ENCODE measurements around the gene WDR81.

DNA sequence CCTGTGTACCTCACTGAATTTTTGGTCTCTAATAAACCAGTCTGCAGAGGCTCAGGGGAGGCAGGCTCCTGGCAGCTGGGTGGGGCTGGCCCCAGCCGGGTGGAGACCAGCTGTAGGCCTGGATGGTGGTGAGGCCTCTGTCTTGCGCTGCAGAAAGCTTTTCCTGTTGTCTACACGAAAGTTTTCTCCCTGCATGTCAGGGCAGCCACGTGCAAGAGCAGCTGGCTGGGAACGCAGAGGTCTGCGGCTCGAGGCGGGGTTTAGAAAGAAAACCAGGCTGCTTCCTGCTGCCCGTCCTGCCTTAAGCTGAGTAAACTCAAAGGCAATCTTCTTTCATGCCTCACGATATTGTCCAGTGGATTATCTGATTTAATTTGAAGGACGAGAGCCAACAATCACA, 39.8 kb downstream of the WDR81 start:
- TF ChIP-seq POLR2AphosphoS5 (IDR thresholded peaks at IDR 0.05; ENCODE audit: low read depth) (peak; percentile 57), CTCF (IDR thresholded peaks at IDR 0.05; ENCODE audit: insufficient read depth, low read length) (no peak), SPI1 (IDR thresholded peaks at IDR 0.05; ENCODE audit: borderline replicate concordance, low read depth) (no peak), GABPA (IDR thresholded peaks at IDR 0.05; ENCODE audit: low read depth) (no peak)
- TF ChIP-seq, protein P1, sequence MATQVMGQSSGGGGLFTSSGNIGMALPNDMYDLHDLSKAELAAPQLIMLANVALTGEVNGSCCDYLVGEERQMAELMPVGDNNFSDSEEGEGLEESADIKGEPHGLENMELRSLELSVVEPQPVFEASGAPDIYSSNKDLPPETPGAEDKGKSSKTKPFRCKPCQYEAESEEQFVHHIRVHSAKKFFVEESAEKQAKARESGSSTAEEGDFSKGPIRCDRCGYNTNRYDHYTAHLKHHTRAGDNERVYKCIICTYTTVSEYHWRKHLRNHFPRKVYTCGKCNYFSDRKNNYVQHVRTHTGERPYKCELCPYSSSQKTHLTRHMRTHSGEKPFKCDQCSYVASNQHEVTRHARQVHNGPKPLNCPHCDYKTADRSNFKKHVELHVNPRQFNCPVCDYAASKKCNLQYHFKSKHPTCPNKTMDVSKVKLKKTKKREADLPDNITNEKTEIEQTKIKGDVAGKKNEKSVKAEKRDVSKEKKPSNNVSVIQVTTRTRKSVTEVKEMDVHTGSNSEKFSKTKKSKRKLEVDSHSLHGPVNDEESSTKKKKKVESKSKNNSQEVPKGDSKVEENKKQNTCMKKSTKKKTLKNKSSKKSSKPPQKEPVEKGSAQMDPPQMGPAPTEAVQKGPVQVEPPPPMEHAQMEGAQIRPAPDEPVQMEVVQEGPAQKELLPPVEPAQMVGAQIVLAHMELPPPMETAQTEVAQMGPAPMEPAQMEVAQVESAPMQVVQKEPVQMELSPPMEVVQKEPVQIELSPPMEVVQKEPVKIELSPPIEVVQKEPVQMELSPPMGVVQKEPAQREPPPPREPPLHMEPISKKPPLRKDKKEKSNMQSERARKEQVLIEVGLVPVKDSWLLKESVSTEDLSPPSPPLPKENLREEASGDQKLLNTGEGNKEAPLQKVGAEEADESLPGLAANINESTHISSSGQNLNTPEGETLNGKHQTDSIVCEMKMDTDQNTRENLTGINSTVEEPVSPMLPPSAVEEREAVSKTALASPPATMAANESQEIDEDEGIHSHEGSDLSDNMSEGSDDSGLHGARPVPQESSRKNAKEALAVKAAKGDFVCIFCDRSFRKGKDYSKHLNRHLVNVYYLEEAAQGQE (IDR thresholded peaks at IDR 0.05; ENCODE audit: insufficient replicate concordance, low read depth): no peak
